EH (cell line): Measurements from ENCODE around the gene NADSYN1.

Experiments used
- DNase-seq: peaks from one replicate; pipeline ENCODE4 v3.0.0-alpha.2; 2015; ENCODE audit warnings: low read depth

The NADSYN1 gene

DNA sequence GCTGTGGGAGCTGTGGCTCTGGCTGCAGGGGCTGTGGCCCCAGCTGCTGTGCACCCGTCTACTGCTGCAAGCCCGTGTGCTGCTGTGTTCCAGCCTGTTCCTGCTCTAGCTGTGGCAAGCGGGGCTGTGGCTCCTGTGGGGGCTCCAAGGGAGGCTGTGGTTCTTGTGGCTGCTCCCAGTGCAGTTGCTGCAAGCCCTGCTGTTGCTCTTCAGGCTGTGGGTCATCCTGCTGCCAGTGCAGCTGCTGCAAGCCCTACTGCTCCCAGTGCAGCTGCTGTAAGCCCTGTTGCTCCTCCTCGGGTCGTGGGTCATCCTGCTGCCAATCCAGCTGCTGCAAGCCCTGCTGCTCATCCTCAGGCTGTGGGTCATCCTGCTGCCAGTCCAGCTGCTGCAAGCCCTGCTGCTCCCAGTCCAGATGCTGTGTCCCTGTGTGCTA is 95.7 kb downstream of the NADSYN1 start:
- DNase-seq = no peak
